ENCODE data around the gene CALR.

- TF ChIP-seq CTCF (IDR thresholded peaks at IDR 0.05) = no peak
- no peak for TF ChIP-seq POLR2AphosphoS5 (IDR thresholded peaks at IDR 0.05)
- TF ChIP-seq POLR2A (IDR thresholded peaks at IDR 0.05) = no peak
- no peak for TF ChIP-seq EP300 (IDR thresholded peaks at IDR 0.05)
These were observed 3.3 kb upstream of the CALR start for GRCh38 chr19:12935071-12935470.
